ENCODE data around the gene APOL6. TPM values are rescaled to one million over a fixed set of nuclear protein-coding genes. Genes with fewer than 3 reads are reported as not detected.

APOL6 gene
- total RNA-seq, 1 experiment from 2014 or later = 13.9 TPM

DNA sequence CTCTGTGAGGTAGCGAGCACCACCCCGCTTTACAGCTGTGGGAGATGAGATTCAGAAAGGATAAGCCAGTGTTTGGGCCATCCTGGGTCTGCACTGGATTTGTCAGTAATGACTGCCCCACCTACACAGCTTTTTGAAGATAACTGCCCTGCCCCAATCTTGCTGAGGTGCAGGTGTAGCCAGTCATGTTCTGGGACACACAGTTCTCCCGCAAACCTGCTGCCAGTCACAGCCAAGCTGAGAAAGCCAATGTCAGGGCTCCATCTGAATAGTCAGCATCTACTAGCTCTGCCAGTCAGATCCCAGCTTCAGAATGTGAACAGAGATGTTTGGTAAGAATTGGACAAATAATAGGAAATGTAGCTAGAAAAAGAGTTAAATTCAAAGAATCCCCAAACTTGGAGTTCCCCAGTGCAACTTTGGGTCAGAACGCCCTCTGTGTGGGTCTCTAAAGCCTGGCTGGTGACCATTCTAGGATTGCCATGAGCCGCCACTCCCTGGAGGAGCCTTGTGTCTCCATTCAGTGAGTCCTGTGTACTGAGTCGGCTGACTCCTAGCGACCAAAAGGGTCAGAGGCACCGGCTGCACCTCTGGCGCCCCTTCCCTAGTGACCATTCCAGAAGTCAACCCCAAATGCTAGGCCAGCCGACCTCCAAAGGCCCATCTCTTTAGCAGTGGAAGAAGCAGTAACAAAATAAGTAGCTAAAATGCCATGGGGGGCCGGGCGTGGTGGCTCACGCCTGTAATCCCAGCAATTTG lies 28.7 kb upstream of the APOL6 start:
- no TSS peak for BruUV-seq (replicated peaks)
- H3K36me3 ChIP-seq (ENCODE audit: control insufficient read depth, insufficient read depth, low read length) = no peaks in the 10 kb centered on the region
- Mint-ChIP-seq H3K27ac (ENCODE audit: unreplicated experiment) (no peak overlapping the region), H3K27me3 (ENCODE audit: insufficient read depth, unreplicated experiment) (no peaks in the 10 kb centered on the region), H3K4me1 (ENCODE audit: low read depth, unreplicated experiment) (peaks cover 11% of the 10 kb centered on the region), H3K9me3 (ENCODE audit: unreplicated experiment) (no peaks in the 10 kb centered on the region), H3K36me3 (ENCODE audit: insufficient read depth, unreplicated experiment) (no peaks in the 10 kb centered on the region), H3K4me3 (ENCODE audit: unreplicated experiment) (no peak overlapping the region)
- POLR2A ChIA-PET = interaction anchor here (0.6 kb wide), 1 partner anchor 410 kb away, joined by 3 read pairs; no protein-coding TSS in a partner anchor
- no peaks in the 10 kb centered on the region for H3K9me3 ChIP-seq
- intact Hi-C loops (cut with micrococcal nuclease; ENCODE audit: unreplicated experiment) = no loop called here
- CTCF ChIA-PET = no interaction called here
- no peak overlapping the region for H3K4me3 ChIP-seq (ENCODE audit: low read depth, low read length)
- DNase-seq = no peak
- H3K27me3 ChIP-seq (replicated peaks; ENCODE audit: control insufficient read depth, insufficient read depth, low read length) = no peaks in the 10 kb centered on the region
- H3K4me1 ChIP-seq = peaks cover 14% of the 10 kb centered on the region
- TF ChIP-seq, protein P1, sequence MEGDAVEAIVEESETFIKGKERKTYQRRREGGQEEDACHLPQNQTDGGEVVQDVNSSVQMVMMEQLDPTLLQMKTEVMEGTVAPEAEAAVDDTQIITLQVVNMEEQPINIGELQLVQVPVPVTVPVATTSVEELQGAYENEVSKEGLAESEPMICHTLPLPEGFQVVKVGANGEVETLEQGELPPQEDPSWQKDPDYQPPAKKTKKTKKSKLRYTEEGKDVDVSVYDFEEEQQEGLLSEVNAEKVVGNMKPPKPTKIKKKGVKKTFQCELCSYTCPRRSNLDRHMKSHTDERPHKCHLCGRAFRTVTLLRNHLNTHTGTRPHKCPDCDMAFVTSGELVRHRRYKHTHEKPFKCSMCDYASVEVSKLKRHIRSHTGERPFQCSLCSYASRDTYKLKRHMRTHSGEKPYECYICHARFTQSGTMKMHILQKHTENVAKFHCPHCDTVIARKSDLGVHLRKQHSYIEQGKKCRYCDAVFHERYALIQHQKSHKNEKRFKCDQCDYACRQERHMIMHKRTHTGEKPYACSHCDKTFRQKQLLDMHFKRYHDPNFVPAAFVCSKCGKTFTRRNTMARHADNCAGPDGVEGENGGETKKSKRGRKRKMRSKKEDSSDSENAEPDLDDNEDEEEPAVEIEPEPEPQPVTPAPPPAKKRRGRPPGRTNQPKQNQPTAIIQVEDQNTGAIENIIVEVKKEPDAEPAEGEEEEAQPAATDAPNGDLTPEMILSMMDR (IDR thresholded peaks at IDR 0.05; ENCODE audit: insufficient read depth in 1 of 2, low read depth in 1 of 2, low read length in 1 of 2, severe bottlenecking in 1 of 2, unreplicated experiment in 1 of 2) = no peak

DNA sequence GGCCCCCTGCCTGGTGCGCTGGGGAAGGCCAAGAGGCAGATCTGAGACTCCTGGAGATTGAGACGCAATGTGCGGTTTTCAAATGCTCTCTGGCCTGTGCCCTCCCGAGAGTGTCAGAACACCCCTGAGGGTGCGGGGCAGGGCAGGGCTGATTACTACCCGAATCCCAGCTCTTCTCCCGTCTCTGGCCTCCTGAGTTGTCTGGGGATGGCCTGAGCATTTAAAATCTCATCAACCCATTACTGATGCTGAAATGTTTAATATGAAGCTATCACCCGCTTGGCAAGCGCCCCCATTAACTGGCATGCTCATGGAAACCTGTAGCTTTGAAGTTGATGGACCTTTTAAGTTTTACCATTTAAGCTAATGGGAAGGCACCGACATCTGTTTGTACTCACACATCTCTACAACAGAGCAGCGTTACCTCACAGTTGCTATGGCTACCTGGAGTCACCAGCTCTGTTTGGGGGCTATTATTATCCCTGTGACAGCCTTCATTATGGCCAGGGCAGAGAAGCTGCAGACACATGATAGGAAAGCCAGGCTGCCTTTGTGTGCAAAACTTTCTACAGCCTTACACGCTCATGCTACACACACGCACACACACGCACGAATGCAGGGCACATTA lies 27.5 kb upstream of the APOL6 start:
- H3K36me3 Mint-ChIP-seq (ENCODE audit: insufficient read depth, unreplicated experiment) = no peaks in the 10 kb centered on the region
- TF ChIP-seq, protein P1 (IDR thresholded peaks at IDR 0.05; ENCODE audit: insufficient read depth in 1 of 2, low read depth in 1 of 2, low read length in 1 of 2, severe bottlenecking in 1 of 2, unreplicated experiment in 1 of 2) = no peak
- intact Hi-C loops (cut with micrococcal nuclease; ENCODE audit: unreplicated experiment) = no loop called here
- no peaks in the 10 kb centered on the region for H3K27me3 Mint-ChIP-seq (ENCODE audit: insufficient read depth, unreplicated experiment)
- no peaks in the 10 kb centered on the region for H3K36me3 ChIP-seq (ENCODE audit: control insufficient read depth, insufficient read depth, low read length)
- H3K4me1 Mint-ChIP-seq (ENCODE audit: low read depth, unreplicated experiment) = peaks cover 11% of the 10 kb centered on the region
- ChIA-PET CTCF (interaction anchor here (1.2 kb wide), 1 partner anchor 38 kb away, joined by 4 read pairs; no protein-coding TSS in a partner anchor), POLR2A (no interaction called here)
- H3K4me3 Mint-ChIP-seq (ENCODE audit: unreplicated experiment) = no peak overlapping the region
- H3K9me3 Mint-ChIP-seq (ENCODE audit: unreplicated experiment) = no peaks in the 10 kb centered on the region
- DNase-seq = no peak
- no peak overlapping the region for H3K4me3 ChIP-seq (ENCODE audit: low read depth, low read length)
- peaks cover 14% of the 10 kb centered on the region for H3K4me1 ChIP-seq
- BruUV-seq (replicated peaks) = no TSS peak
- no peaks in the 10 kb centered on the region for H3K9me3 ChIP-seq
- H3K27ac Mint-ChIP-seq (ENCODE audit: unreplicated experiment) = no peak overlapping the region
- H3K27me3 ChIP-seq (replicated peaks; ENCODE audit: control insufficient read depth, insufficient read depth, low read length) = no peaks in the 10 kb centered on the region; the same call in 1 of the 2 replicates

DNA sequence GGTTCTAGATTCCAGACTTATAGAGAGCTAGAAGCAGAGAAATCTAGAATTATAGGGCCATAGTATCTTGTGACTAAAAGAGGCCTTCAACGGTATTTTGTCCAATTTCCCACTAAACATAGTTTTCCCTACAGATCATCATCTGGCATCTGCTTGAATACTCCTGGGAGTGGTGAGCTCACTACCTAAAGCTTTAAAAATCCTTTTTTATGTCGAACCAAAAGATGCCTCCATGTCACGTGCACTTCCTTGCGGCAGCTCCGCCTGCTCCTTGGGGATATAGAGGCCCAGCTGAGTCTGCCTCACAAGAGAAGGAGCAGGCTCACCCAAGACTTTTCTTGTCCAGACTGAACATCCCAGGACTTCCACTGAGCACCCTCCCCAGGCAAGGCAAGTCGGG lies 26.8 kb upstream of the APOL6 start:
- TF ChIP-seq, protein P1 (IDR thresholded peaks at IDR 0.05; ENCODE audit: insufficient read depth in 1 of 2, low read depth in 1 of 2, low read length in 1 of 2, severe bottlenecking in 1 of 2, unreplicated experiment in 1 of 2) = no peak
- intact Hi-C loops (cut with micrococcal nuclease; ENCODE audit: unreplicated experiment) = no loop called here
- Mint-ChIP-seq H3K36me3 (ENCODE audit: insufficient read depth, unreplicated experiment) (no peaks in the 10 kb centered on the region), H3K27ac (ENCODE audit: unreplicated experiment) (no peak overlapping the region), H3K4me3 (ENCODE audit: unreplicated experiment) (no peak overlapping the region), H3K9me3 (ENCODE audit: unreplicated experiment) (no peaks in the 10 kb centered on the region), H3K4me1 (ENCODE audit: low read depth, unreplicated experiment) (peaks cover 11% of the 10 kb centered on the region), H3K27me3 (ENCODE audit: insufficient read depth, unreplicated experiment) (no peaks in the 10 kb centered on the region)
- Histone ChIP-seq H3K27me3 (replicated peaks; ENCODE audit: control insufficient read depth, insufficient read depth, low read length) (no peaks in the 10 kb centered on the region; the same call in 1 of the 2 replicates), H3K9me3 (no peaks in the 10 kb centered on the region), H3K36me3 (ENCODE audit: control insufficient read depth, insufficient read depth, low read length) (no peaks in the 10 kb centered on the region), H3K4me3 (ENCODE audit: low read depth, low read length) (no peak overlapping the region), H3K4me1 (peaks cover 14% of the 10 kb centered on the region)
- DNase-seq = no peak
- ChIA-PET POLR2A (no interaction called here), CTCF (interaction anchor here (1.2 to 1.5 kb wide), 3 partner anchors 38 to 219 kb away, joined by 3 to 5 read pairs (median 4); no protein-coding TSS in a partner anchor)
- BruUV-seq (replicated peaks) = no TSS peak
